Measurements from ENCODE around the gene TF. TPM values are rescaled to one million over a fixed set of nuclear protein-coding genes. Genes with fewer than 3 reads are reported as not detected.

The TF gene
- total RNA-seq, 1 donor from 2014 or later, result 1.3 TPM

DNA sequence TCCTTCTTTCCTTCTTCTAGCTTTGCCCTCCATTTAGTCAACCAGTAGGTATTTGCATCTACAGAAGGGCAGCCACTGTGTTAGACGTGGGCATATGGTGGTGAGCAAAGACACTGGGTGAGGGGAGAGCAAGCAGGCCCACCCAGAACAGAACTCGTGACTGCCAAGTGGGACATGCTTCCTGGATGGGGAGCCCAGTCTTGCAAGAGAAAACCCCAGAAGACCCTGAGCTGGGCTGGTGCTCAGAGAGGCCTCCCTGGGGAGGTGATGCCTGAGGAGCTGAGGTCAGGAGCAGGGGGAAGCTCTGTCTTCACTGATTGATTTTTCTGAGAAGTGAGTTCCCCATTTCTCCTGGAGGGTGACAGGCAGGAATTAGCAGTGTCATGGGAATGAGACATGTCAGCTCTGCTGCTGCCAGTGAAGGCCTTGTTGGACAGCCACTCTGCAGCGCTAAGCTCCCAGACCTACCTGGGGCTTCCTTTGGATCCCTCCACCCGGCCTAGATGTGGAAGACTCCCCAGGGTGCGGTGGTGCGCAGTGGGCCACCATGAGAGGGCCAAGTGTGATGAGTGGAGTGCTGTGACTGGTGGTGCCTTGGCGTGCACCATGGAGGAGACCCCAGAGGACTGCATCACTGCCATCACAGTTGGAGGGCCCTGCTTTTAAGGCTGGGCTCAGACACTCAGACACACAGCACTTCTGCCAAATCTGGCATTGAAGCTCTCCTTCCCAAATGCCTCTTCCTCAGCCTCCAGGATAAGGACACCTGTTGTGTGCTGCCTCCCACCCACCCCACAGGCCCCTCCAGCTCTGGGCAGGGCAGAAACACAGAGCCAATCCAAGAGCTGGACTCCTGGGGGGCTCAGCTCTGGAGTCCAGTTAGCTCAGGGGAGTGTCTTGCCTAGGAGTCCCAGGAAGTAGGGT lies 44.5 kb upstream of the TF start:
- TF ChIP-seq CTCF (IDR thresholded peaks at IDR 0.05; ENCODE audit: borderline replicate concordance), result no peak
- H3K27me3 ChIP-seq (ENCODE audit: low read depth), result no peaks in the 10 kb centered on the region
- no peak overlapping the region for H3K4me3 ChIP-seq
- H3K9me3 ChIP-seq (replicated peaks), result no peaks in the 10 kb centered on the region
- no peaks in the 10 kb centered on the region for H3K36me3 ChIP-seq
- no peak overlapping the region for H3K27ac ChIP-seq (replicated peaks)
- H3K4me1 ChIP-seq, result no peaks in the 10 kb centered on the region
- intact Hi-C loops (cut with micrococcal nuclease), result no loop called here
- DNase-seq, result no peak

GRCh38 chr3:133703915-133704314 lies 42.3 kb upstream of the TF start:
- H3K4me1 ChIP-seq, result no peaks in the 10 kb centered on the region
- no peak overlapping the region for H3K27ac ChIP-seq (replicated peaks)
- no peak overlapping the region for H3K4me3 ChIP-seq
- no peaks in the 10 kb centered on the region for H3K9me3 ChIP-seq (replicated peaks)
- no peak for DNase-seq
- no peaks in the 10 kb centered on the region for H3K36me3 ChIP-seq
- H3K27me3 ChIP-seq (ENCODE audit: low read depth), result no peaks in the 10 kb centered on the region
- no peak for TF ChIP-seq CTCF (IDR thresholded peaks at IDR 0.05; ENCODE audit: borderline replicate concordance)
- intact Hi-C loops (cut with micrococcal nuclease), result no loop called here

DNA sequence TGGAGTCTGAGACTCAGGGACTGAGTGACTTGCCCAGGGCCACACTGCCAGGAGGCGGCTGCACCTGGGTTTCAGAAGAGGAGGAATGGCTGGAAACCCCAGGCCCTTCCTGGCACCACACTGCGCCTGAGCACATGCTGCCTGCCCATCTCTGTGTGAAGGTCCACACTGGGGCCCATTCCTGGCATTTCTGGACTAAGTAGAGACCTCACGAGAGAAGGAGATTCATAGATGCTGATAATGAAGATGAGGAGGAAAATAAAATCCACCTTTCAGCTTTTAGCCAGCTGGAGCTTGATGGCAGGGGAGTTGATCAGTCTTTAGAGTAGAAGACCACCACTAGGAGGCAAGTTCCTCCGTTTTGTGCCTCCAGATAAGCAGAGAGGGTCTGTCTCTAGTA lies 40.2 kb upstream of the TF start:
- no peak overlapping the region for H3K27ac ChIP-seq (replicated peaks)
- H3K27me3 ChIP-seq (ENCODE audit: low read depth), result no peaks in the 10 kb centered on the region
- no peaks in the 10 kb centered on the region for H3K4me1 ChIP-seq
- H3K36me3 ChIP-seq, result no peaks in the 10 kb centered on the region
- intact Hi-C loops (cut with micrococcal nuclease), result no loop called here
- H3K4me3 ChIP-seq, result no peak overlapping the region
- DNase-seq, result no peak
- no peak for TF ChIP-seq CTCF (IDR thresholded peaks at IDR 0.05; ENCODE audit: borderline replicate concordance)
- H3K9me3 ChIP-seq (replicated peaks), result no peaks in the 10 kb centered on the region

GRCh38 chr3:133709139-133709750 lies 36.9 kb upstream of the TF start:
- no peak for DNase-seq
- intact Hi-C loops (cut with micrococcal nuclease), result no loop called here
- no peak overlapping the region for H3K4me3 ChIP-seq
- no peaks in the 10 kb centered on the region for H3K36me3 ChIP-seq
- H3K4me1 ChIP-seq, result no peaks in the 10 kb centered on the region
- H3K9me3 ChIP-seq (replicated peaks), result no peaks in the 10 kb centered on the region
- no peaks in the 10 kb centered on the region for H3K27me3 ChIP-seq (ENCODE audit: low read depth)
- H3K27ac ChIP-seq (replicated peaks), result no peak overlapping the region
- no peak for TF ChIP-seq CTCF (IDR thresholded peaks at IDR 0.05; ENCODE audit: borderline replicate concordance)

- Histone ChIP-seq H3K36me3 (no peaks in the 10 kb centered on the region), H3K4me3 (no peak overlapping the region), H3K9me3 (replicated peaks) (no peaks in the 10 kb centered on the region), H3K27me3 (ENCODE audit: low read depth) (no peaks in the 10 kb centered on the region), H3K27ac (replicated peaks) (no peak overlapping the region), H3K4me1 (no peaks in the 10 kb centered on the region)
- no peak for DNase-seq
- TF ChIP-seq CTCF (IDR thresholded peaks at IDR 0.05; ENCODE audit: borderline replicate concordance), result no peak
- intact Hi-C loops (cut with micrococcal nuclease), result no loop called here
These were observed 35.2 kb upstream of the TF start for GRCh38 chr3:133711013-133711412.
